GM04504 (cell line): Measurements from ENCODE around the gene MYL2.

Experiments
- DNase-seq: peaks from one replicate; pipeline ENCODE4 v3.0.0-alpha.2; 2012; ENCODE audit warnings: low read depth

Gene MYL2

GRCh38 chr12:110896559-110896958 is 23.8 kb downstream of the MYL2 start:
- no peak for DNase-seq

GRCh38 chr12:110893956-110894355 is 26.4 kb downstream of the MYL2 start:
- no peak for DNase-seq

GRCh38 chr12:110889361-110889760 is 31.0 kb downstream of the MYL2 start:
- DNase-seq: no peak

GRCh38 chr12:110888256-110888991 is 32.0 kb downstream of the MYL2 start:
- no peak for DNase-seq

GRCh38 chr12:110885152-110885840 is 35.1 kb downstream of the MYL2 start:
- no peak for DNase-seq

GRCh38 chr12:110883251-110883650 is 37.1 kb downstream of the MYL2 start:
- DNase-seq: no peak

- DNase-seq: no peak
These were observed 39.7 kb downstream of the MYL2 start for GRCh38 chr12:110880651-110881050.

GRCh38 chr12:110874781-110875180 is 45.6 kb downstream of the MYL2 start:
- DNase-seq: no peak

- no peak for DNase-seq
These were observed 46.0 kb downstream of the MYL2 start for GRCh38 chr12:110874351-110874750.

- DNase-seq: no peak
These were observed 48.3 kb downstream of the MYL2 start for GRCh38 chr12:110872100-110872499.

GRCh38 chr12:110869803-110870202 is 50.6 kb downstream of the MYL2 start:
- DNase-seq: no peak

GRCh38 chr12:110869026-110869425 is 51.4 kb downstream of the MYL2 start:
- no peak for DNase-seq

- no peak for DNase-seq
These were observed 54.9 kb downstream of the MYL2 start for GRCh38 chr12:110865521-110865920.

GRCh38 chr12:110863161-110863560 is 57.2 kb downstream of the MYL2 start:
- no peak for DNase-seq

- no peak for DNase-seq
These were observed 58.0 kb downstream of the MYL2 start for GRCh38 chr12:110862329-110862728.

GRCh38 chr12:110861729-110862128 is 58.6 kb downstream of the MYL2 start:
- no peak for DNase-seq
